ENCODE measurements around the gene CENPP. TPM values are rescaled to one million over a fixed set of nuclear protein-coding genes. Genes with fewer than 3 reads are reported as not detected.

The CENPP gene
- total and polyA plus RNA-seq, 2 donors from 2014 or later = 1.2 to 4.2 TPM

DNA sequence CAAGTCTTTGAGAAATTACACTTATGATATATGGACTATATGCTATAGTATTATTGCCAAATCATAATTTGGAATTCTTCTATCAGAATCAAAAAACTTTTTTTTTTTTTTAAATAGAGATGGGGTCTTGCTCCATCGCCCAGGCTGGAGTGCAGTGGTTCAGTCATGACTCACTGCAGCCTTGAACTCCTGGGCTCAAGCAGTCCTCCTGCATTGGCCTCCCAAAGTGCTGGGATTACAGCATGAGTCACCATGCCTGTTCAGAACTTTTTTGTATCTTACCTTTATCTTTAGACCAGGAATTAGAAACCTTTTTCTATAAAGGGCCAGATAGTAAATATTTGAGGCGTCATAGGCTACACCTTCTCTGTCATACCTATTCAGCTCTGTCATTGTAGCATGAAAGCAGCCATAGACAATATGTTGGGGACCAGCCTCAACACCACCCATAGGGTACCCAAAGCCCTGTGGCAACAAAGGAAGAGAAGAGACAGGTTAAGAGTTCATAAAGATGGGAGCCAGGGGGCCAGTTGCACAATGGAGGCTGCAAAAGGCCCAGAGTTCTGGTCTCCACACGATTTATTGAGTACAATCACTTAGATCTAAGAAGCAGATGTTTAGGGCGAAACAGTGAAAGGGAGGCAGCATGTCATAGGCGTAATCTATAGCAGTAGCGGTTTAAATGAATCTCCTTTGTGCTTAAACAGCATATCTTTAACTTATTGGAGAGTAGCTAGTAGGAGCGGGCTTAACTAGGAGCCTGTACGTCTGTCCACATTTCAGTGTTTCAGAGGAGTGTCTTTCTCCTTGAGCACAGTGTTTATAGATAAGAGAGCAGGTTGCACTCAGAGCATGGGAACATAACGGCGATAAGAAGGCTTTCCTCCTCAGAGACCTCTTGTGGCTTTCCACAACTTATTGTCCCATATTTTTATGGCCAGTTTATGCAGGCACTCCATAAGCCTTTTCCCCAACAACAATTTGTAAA is 197.5 kb downstream of the CENPP start:
- peaks cover 0 to under 1% (median 0%) of the 10 kb centered on the region in 3 donors for H3K4me1 ChIP-seq (ENCODE audit: control insufficient read depth in 2 of 3, insufficient read depth in 2 of 3, low read depth in 1 of 3, low read length in 3 of 3)
- no peak overlapping the region for H3K27ac ChIP-seq (ENCODE audit: low read depth in 2 of 2, low read length in 2 of 2)
- no peak overlapping the region for H3K4me3 ChIP-seq (ENCODE audit: low read length in 3 of 3)
- TF ChIP-seq, protein P1, sequence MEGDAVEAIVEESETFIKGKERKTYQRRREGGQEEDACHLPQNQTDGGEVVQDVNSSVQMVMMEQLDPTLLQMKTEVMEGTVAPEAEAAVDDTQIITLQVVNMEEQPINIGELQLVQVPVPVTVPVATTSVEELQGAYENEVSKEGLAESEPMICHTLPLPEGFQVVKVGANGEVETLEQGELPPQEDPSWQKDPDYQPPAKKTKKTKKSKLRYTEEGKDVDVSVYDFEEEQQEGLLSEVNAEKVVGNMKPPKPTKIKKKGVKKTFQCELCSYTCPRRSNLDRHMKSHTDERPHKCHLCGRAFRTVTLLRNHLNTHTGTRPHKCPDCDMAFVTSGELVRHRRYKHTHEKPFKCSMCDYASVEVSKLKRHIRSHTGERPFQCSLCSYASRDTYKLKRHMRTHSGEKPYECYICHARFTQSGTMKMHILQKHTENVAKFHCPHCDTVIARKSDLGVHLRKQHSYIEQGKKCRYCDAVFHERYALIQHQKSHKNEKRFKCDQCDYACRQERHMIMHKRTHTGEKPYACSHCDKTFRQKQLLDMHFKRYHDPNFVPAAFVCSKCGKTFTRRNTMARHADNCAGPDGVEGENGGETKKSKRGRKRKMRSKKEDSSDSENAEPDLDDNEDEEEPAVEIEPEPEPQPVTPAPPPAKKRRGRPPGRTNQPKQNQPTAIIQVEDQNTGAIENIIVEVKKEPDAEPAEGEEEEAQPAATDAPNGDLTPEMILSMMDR (IDR thresholded peaks at IDR 0.05; ENCODE audit: borderline replicate concordance, extremely low read depth, insufficient read depth) = no peak
- no peak overlapping the region for H3K9ac ChIP-seq (ENCODE audit: low read length in 3 of 3)
- no peaks in the 10 kb centered on the region for H3K27me3 ChIP-seq (ENCODE audit: control insufficient read depth, insufficient read depth, low read length)
- no peaks in the 10 kb centered on the region for H3K36me3 ChIP-seq (ENCODE audit: control insufficient read depth in 2 of 3, insufficient read depth in 3 of 3, low read length in 3 of 3)
- FAIRE-seq (no peak), DNase-seq (no peak)
- intact Hi-C loops (cut with DNase I) = no loop called here
- no peaks in the 10 kb centered on the region for H3K9me3 ChIP-seq (ENCODE audit: control insufficient read depth in 2 of 3, insufficient read depth in 1 of 3, low read length in 3 of 3)

DNA sequence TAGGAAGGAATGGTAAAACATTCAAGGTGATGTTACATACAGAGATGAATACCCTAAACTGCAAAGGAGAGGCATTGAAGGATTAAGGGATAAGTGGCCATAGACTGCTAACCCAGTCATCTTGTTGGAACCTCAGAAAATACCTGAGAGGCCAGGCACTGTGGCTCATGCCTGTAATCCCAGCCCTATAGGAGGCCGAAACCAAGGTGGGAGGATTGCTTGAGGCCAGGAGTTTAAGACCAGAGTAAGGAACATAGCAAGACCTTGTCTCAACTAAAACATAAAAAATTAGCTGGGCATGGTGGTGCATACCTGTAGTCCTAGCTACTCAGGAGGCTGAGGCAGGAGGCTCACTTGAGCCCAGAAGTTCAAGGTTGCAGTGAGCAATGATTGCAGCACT is 199.1 kb downstream of the CENPP start:
- FAIRE-seq (no peak), DNase-seq (no peak)
- Histone ChIP-seq H3K9ac (ENCODE audit: low read length in 3 of 3) (no peak overlapping the region), H3K27me3 (ENCODE audit: control insufficient read depth, insufficient read depth, low read length) (no peaks in the 10 kb centered on the region), H3K9me3 (ENCODE audit: control insufficient read depth in 2 of 3, insufficient read depth in 1 of 3, low read length in 3 of 3) (no peaks in the 10 kb centered on the region), H3K36me3 (ENCODE audit: control insufficient read depth in 2 of 3, insufficient read depth in 3 of 3, low read length in 3 of 3) (no peaks in the 10 kb centered on the region), H3K4me1 (ENCODE audit: control insufficient read depth in 2 of 3, insufficient read depth in 2 of 3, low read depth in 1 of 3, low read length in 3 of 3) (peaks cover 0 to 3% (median 0%) of the 10 kb centered on the region in 3 donors), H3K27ac (ENCODE audit: low read depth in 2 of 2, low read length in 2 of 2) (no peak overlapping the region), H3K4me3 (ENCODE audit: low read length in 3 of 3) (no peak overlapping the region)
- TF ChIP-seq, protein P1 (IDR thresholded peaks at IDR 0.05; ENCODE audit: borderline replicate concordance, extremely low read depth, insufficient read depth) = no peak
- intact Hi-C loops (cut with DNase I) = no loop called here

DNA sequence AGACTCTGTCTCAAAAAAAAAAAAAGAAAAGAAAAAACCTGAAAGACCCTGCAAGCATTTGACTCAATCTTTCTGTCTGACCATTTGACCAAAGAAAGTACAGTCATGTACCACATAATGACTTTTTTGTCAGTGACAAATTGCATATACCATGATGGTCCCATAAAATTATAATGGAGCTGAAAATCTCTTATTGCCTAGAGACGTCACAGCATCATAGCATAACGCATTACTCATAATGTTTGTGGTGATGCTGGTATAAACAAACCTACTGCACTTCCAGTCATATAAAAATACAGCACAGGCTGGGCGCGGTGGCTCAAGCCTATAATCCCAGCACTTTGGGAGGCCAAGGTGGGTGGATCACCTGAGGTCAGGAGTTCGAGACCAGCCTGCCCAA is 199.6 kb downstream of the CENPP start:
- TF ChIP-seq, protein P1 (IDR thresholded peaks at IDR 0.05; ENCODE audit: borderline replicate concordance, extremely low read depth, insufficient read depth) = no peak
- H3K27ac ChIP-seq (ENCODE audit: low read depth in 2 of 2, low read length in 2 of 2) = no peak overlapping the region
- H3K36me3 ChIP-seq (ENCODE audit: control insufficient read depth in 2 of 3, insufficient read depth in 3 of 3, low read length in 3 of 3) = no peaks in the 10 kb centered on the region
- peaks cover 0 to 3% (median 0%) of the 10 kb centered on the region in 3 donors for H3K4me1 ChIP-seq (ENCODE audit: control insufficient read depth in 2 of 3, insufficient read depth in 2 of 3, low read depth in 1 of 3, low read length in 3 of 3)
- intact Hi-C loops (cut with DNase I) = no loop called here
- FAIRE-seq (no peak), DNase-seq (no peak)
- no peak overlapping the region for H3K4me3 ChIP-seq (ENCODE audit: low read length in 3 of 3)
- no peaks in the 10 kb centered on the region for H3K27me3 ChIP-seq (ENCODE audit: control insufficient read depth, insufficient read depth, low read length)
- H3K9me3 ChIP-seq (ENCODE audit: control insufficient read depth in 2 of 3, insufficient read depth in 1 of 3, low read length in 3 of 3) = no peaks in the 10 kb centered on the region
- no peak overlapping the region for H3K9ac ChIP-seq (ENCODE audit: low read length in 3 of 3)

Data from kidney (tissue), 14 donors.